HEK293 (cell line): ENCODE results near the gene TSC22D3.
A peak's percentile ranks its signal among the peaks of the same experiment; 100 is the strongest.

Source experiments
- HOXA7 ChIP-seq: sonication (generic); formaldehyde crosslinking; IDR thresholded peaks from 2 replicates; pipeline ENCODE4 v1.8.1; 2022; ENCODE audit warnings: missing genetic modification reagents, borderline replicate concordance
- TCF7L2 ChIP-seq: IDR thresholded peaks from 2 replicates; pipeline ENCODE4 v1.6.1; 2011; ENCODE audit warnings: low read depth, mild to moderate bottlenecking, inconsistent platforms, low read length, moderate library complexity, borderline replicate concordance
- YY1 ChIP-seq: fragments of 450-650 bp; formaldehyde crosslinking; IDR thresholded peaks from 2 replicates; pipeline ENCODE4 v1.5.1; 2018; ENCODE audit warnings: missing biosample characterization, missing genetic modification characterization
- ZBTB1 ChIP-seq: fragments of 450-650 bp; formaldehyde crosslinking; IDR thresholded peaks from 2 replicates; pipeline ENCODE4 v1.5.1; 2016; ENCODE audit warnings: missing biosample characterization, missing genetic modification characterization
- ZEB2 ChIP-seq: fragments of 450-650 bp; formaldehyde crosslinking; IDR thresholded peaks from 2 replicates; pipeline ENCODE4 v1.5.1; 2016; ENCODE audit warnings: missing biosample characterization, missing genetic modification characterization
- ZFP41 ChIP-seq: fragments of 450-650 bp; formaldehyde crosslinking; IDR thresholded peaks from 2 replicates; pipeline ENCODE4 v1.5.1; 2016; ENCODE audit warnings: missing biosample characterization, missing genetic modification characterization, borderline replicate concordance
- ZNF169 ChIP-seq: fragments of 450-650 bp; formaldehyde crosslinking; IDR thresholded peaks from 2 replicates; pipeline ENCODE4 v1.5.1; 2016; ENCODE audit warnings: missing biosample characterization, missing genetic modification characterization
- ZNF510 ChIP-seq: fragments of 450-650 bp; formaldehyde crosslinking; IDR thresholded peaks from 2 replicates; pipeline ENCODE4 v1.5.1; 2018; ENCODE audit warnings: mild to moderate bottlenecking, missing genetic modification characterization, missing biosample characterization; ENCODE audit not compliant: insufficient replicate concordance
- ZNF521 ChIP-seq: fragments of 450-650 bp; formaldehyde crosslinking; IDR thresholded peaks from 2 replicates; pipeline ENCODE4 v1.5.1; 2017; ENCODE audit warnings: missing biosample characterization, mild to moderate bottlenecking, missing genetic modification characterization
- ZNF624 ChIP-seq: fragments of 450-650 bp; formaldehyde crosslinking; IDR thresholded peaks from 2 replicates; pipeline ENCODE4 v1.5.1; 2017; ENCODE audit warnings: missing biosample characterization, missing genetic modification characterization
- ZNF707 ChIP-seq: fragments of 450-650 bp; formaldehyde crosslinking; IDR thresholded peaks from 2 replicates; pipeline ENCODE4 v1.5.1; 2016; ENCODE audit warnings: missing biosample characterization, missing genetic modification characterization
- ZNF830 ChIP-seq: fragments of 450-650 bp; IDR thresholded peaks from 2 replicates; pipeline ENCODE4 v1.5.0; 2018; ENCODE audit warnings: missing biosample characterization, missing genetic modification characterization, low read depth, mild to moderate bottlenecking, moderate library complexity
- TF ChIP-seq, protein P1 (sequence below): fragments of 450-650 bp; formaldehyde crosslinking; IDR thresholded peaks from 2 replicates; pipeline ENCODE4 v1.5.1; 2016; ENCODE audit warnings: missing biosample characterization, missing genetic modification characterization

DNA sequence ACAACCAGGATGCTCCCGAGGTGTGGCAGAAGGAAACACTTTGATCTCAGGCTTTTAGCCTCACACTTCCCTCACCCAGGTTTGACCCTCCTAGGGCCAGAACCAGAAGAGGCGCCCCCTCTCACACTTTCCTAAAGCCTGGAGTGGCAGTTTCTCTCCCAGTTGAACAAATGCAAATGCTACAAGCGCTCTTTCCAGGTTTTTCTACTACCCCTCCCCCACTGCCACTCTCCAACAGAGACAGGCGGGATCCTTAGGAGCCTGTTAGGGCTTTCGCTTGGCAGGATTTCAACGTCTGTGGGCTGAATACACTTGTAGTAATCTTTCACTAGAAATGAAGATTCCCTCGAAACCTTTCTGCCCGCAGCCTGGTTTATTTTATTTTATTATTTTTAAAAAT is 2.4 kb downstream of the TSC22D3 start:
- TF ChIP-seq YY1 (no peak), ZBTB1 (tag by site-specific recombination) (no peak), ZNF169 (no peak), TCF7L2 (peak; percentile 29; the same call in 1 of the 2 replicates), ZFP41 (no peak), ZEB2 (tag by site-specific recombination) (no peak), ZNF707 (no peak), ZNF624 (no peak), ZNF510 (tag by site-specific recombination) (no peak), HOXA7 (CRISPR knock-in tag) (no peak), ZNF830 (no peak), ZNF521 (tag by site-specific recombination) (no peak)
- TF ChIP-seq, protein P1, sequence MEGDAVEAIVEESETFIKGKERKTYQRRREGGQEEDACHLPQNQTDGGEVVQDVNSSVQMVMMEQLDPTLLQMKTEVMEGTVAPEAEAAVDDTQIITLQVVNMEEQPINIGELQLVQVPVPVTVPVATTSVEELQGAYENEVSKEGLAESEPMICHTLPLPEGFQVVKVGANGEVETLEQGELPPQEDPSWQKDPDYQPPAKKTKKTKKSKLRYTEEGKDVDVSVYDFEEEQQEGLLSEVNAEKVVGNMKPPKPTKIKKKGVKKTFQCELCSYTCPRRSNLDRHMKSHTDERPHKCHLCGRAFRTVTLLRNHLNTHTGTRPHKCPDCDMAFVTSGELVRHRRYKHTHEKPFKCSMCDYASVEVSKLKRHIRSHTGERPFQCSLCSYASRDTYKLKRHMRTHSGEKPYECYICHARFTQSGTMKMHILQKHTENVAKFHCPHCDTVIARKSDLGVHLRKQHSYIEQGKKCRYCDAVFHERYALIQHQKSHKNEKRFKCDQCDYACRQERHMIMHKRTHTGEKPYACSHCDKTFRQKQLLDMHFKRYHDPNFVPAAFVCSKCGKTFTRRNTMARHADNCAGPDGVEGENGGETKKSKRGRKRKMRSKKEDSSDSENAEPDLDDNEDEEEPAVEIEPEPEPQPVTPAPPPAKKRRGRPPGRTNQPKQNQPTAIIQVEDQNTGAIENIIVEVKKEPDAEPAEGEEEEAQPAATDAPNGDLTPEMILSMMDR, result no peak
